Measurements from ENCODE around the gene BIRC5.
A peak's percentile ranks its signal among the peaks of the same experiment; 100 is the strongest.

Gene BIRC5

GRCh38 chr17:78235885-78236284, 21.8 kb downstream of the BIRC5 start:
- Histone ChIP-seq H3K27ac (no peak overlapping the region), H3K4me3 (no peak overlapping the region)

GRCh38 chr17:78236362-78237127, 22.5 kb downstream of the BIRC5 start:
- Histone ChIP-seq H3K4me3 (no peak overlapping the region), H3K27ac (no peak overlapping the region)

GRCh38 chr17:78237401-78238012, 23.5 kb downstream of the BIRC5 start:
- H3K4me3 ChIP-seq = no peak overlapping the region
- no peak overlapping the region for H3K27ac ChIP-seq

GRCh38 chr17:78238823-78239488, 24.9 kb downstream of the BIRC5 start:
- Histone ChIP-seq H3K27ac (no peak overlapping the region), H3K4me3 (no peak overlapping the region)

- Histone ChIP-seq H3K4me3 (no peak overlapping the region), H3K27ac (no peak overlapping the region)
Observed at GRCh38 chr17:78239489-78239931, 25.5 kb downstream of the BIRC5 start.

GRCh38 chr17:78240012-78240655, 26.1 kb downstream of the BIRC5 start:
- H3K4me3 ChIP-seq = no peak overlapping the region
- H3K27ac ChIP-seq = no peak overlapping the region

- Histone ChIP-seq H3K27ac (no peak overlapping the region), H3K4me3 (no peak overlapping the region)
Observed at GRCh38 chr17:78240839-78241238, 26.8 kb downstream of the BIRC5 start.

- Histone ChIP-seq H3K4me3 (no peak overlapping the region), H3K27ac (no peak overlapping the region)
Observed at GRCh38 chr17:78241277-78242023, 27.4 kb downstream of the BIRC5 start.

- no peak overlapping the region for H3K27ac ChIP-seq
- H3K4me3 ChIP-seq = no peak overlapping the region
Observed at GRCh38 chr17:78242024-78242742, 28.1 kb downstream of the BIRC5 start.

- Histone ChIP-seq H3K4me3 (no peak overlapping the region), H3K27ac (no peak overlapping the region)
Observed at GRCh38 chr17:78247304-78247703, 33.3 kb downstream of the BIRC5 start.

- no peak overlapping the region for H3K4me3 ChIP-seq
- peak overlapping the region in 1 of 21 experiments; percentile 15 for H3K27ac ChIP-seq
Observed at GRCh38 chr17:78248051-78248914, 34.2 kb downstream of the BIRC5 start.

- Histone ChIP-seq H3K27ac (no peak overlapping the region), H3K4me3 (no peak overlapping the region)
Observed at GRCh38 chr17:78249074-78249817, 35.2 kb downstream of the BIRC5 start.

GRCh38 chr17:78249818-78250806, 36.1 kb downstream of the BIRC5 start:
- H3K27ac ChIP-seq = peak overlapping the region in 2 of 21 experiments; percentile 25 to 68
- no peak overlapping the region for H3K4me3 ChIP-seq

- no peak overlapping the region for H3K4me3 ChIP-seq
- H3K27ac ChIP-seq = peak overlapping the region in 10 of 21 experiments; percentile 21 to 80 (median 48)
Observed at GRCh38 chr17:78250891-78251772, 37.1 kb downstream of the BIRC5 start.

GRCh38 chr17:78251773-78252103, 37.7 kb downstream of the BIRC5 start:
- Histone ChIP-seq H3K4me3 (no peak overlapping the region), H3K27ac (peak overlapping the region in 8 of 21 experiments; percentile 24 to 80 (median 64))
